ENCODE measurements around the gene GDF7. TPM values are rescaled to one million over a fixed set of nuclear protein-coding genes. Genes with fewer than 3 reads are reported as not detected.

GDF7 gene
- total and polyA plus RNA-seq, 2 of the 4 experiments (the other 2 are of a cell fraction), result under 0.01 to 0.02 TPM

DNA sequence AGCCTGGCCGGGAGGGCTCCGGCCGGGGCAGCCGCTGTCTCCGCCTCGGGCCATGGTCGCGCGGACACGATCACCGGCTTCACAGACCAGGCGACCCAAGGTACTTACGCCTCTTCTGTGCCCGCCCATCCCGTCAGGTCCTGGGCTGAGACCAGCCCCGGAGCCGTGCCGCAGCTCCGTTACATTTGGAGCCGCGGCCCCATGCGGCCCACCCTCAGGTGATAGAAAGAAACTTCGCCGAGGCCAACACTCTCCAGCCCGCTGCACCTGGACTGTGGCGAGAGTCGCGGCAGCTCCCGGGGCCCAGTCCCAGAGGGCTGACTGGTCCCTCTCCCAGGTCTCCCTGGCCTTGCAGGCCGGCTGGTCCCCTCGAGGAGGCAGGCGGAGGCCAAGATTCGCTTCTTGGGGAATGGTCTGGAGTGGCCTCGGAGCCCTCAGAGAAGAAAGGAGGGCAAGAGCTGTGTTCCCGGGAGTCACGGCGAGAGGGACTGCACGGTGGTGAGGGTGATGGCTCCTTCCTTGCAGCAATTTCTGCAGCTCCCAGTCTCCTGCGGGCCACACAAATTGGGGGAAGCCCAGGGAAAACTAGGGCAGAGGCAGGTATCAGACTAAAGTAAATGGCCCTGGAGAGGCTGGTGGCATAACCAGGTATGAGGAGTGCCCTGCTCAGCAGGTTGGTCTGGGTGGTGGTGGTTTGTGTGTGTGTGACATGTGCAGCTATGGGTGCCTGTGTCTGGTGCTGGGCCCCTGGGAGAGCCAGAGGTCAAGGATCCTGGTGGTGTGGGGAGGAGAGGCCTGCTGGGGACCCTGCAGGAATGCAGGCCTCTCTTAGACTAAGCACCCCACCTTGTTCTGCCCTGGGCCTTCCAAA, 822 bp downstream of the GDF7 start:
- Histone ChIP-seq H3K79me1 (ENCODE audit: low read depth in 1 of 2, low read length in 2 of 2) (no peaks in the 10 kb centered on the region), H3K4me2 (ENCODE audit: low read depth, low read length) (peak overlapping the region; percentile 64), H2BK20ac (ENCODE audit: low read depth, low read length) (no peak overlapping the region), H3K4ac (ENCODE audit: low read depth, low read length) (no peak overlapping the region), H3K9me1 (ENCODE audit: insufficient read depth, low read length) (no peaks in the 10 kb centered on the region), H2BK5ac (ENCODE audit: low read depth, low read length, poor library complexity, severe bottlenecking) (no peak overlapping the region), H2AFZ (replicated peaks; ENCODE audit: low read length, poor library complexity) (peak overlapping the region; percentile 75), H3K4me1 (ENCODE audit: control insufficient read depth, insufficient read depth, low read length) (peaks cover 3% of the 10 kb centered on the region; the same call in 1 of the 2 replicates), H4K5ac (ENCODE audit: low read depth, low read length) (no peak overlapping the region), H4K8ac (ENCODE audit: low read depth in 2 of 2, low read length in 2 of 2) (no peak overlapping the region), H2BK15ac (ENCODE audit: low read depth, low read length) (no peak overlapping the region), H3K4me3 (ENCODE audit: insufficient read depth, low read depth, low read length) (peak overlapping the region; percentile 20; the same call in 1 of the 2 replicates), H4K91ac (ENCODE audit: insufficient read depth, low read depth, low read length) (no peak overlapping the region), H3K9me3 (ENCODE audit: control insufficient read depth, insufficient read depth, low read length) (peaks cover 12% of the 10 kb centered on the region; the same call in 1 of the 2 replicates), H2BK120ac (ENCODE audit: low read depth, low read length) (no peak overlapping the region), H3K27me3 (ENCODE audit: control insufficient read depth, insufficient read depth, low read length) (peaks cover 95% of the 10 kb centered on the region), H3K56ac (ENCODE audit: extremely low read depth, insufficient read depth, low read length) (no peak overlapping the region), H3K9ac (ENCODE audit: low read depth, low read length) (no peak overlapping the region), H4K20me1 (ENCODE audit: insufficient read depth, low read length) (peaks cover 16% of the 10 kb centered on the region), H3K23ac (ENCODE audit: low read depth, low read length) (no peak overlapping the region), H2AK5ac (ENCODE audit: low read depth, low read length) (no peak overlapping the region), H3K36me3 (ENCODE audit: control insufficient read depth, insufficient read depth, low read length) (no peaks in the 10 kb centered on the region), H2AK9ac (replicated peaks; ENCODE audit: low read depth, low read length, poor library complexity) (peak overlapping the region; percentile 76), H3K18ac (ENCODE audit: low read depth, low read length) (no peak overlapping the region), H3K14ac (replicated peaks; ENCODE audit: low read depth, low read length) (no peak overlapping the region), H3K27ac (ENCODE audit: insufficient read depth, low read length) (no peak overlapping the region)
- dilution Hi-C loops (cut with HindIII; ENCODE audit: low sequenced_read_pairs, unreplicated experiment) (no loop called here), intact Hi-C loops (cut with micrococcal nuclease) (no loop called here), in situ Hi-C loops (cut with MboI; ENCODE audit: low sequenced_read_pairs) (loop anchor here (25.0 kb wide), 1 partner anchor 1095 kb away; no protein-coding TSS in a partner anchor)
- BruUV-seq (replicated peaks), result no TSS peak
- TF ChIP-seq RFX5 (IDR thresholded peaks at IDR 0.05; ENCODE audit: low read depth, low read length), result no peak
- no peak for TF ChIP-seq CHD1 (IDR thresholded peaks at IDR 0.05; ENCODE audit: low read depth, low read length)
- no peak for TF ChIP-seq RCOR1 (IDR thresholded peaks at IDR 0.05; ENCODE audit: insufficient replicate concordance, low read length)
- no peak for TF ChIP-seq FOS (IDR thresholded peaks at IDR 0.05; ENCODE audit: low read depth, low read length)
- TF ChIP-seq MXI1 (IDR thresholded peaks at IDR 0.05; ENCODE audit: borderline replicate concordance, low read depth, low read length), result no peak
- no peak for TF ChIP-seq MAFK (IDR thresholded peaks at IDR 0.05; ENCODE audit: low read depth, low read length)
- ChIA-PET POLR2A (ENCODE audit: unreplicated experiment) (no interaction called here), CTCF (interaction anchor here (0.7 kb wide), 1 partner anchor 195 kb away, joined by 3 read pairs; no protein-coding TSS in a partner anchor)
- ATAC-seq (ENCODE audit: low read depth) (no peak; the same call in 1 of the 2 replicates), DNase-seq (no peak)
- 10% methylated on average over 17 of the region's 39 CpGs; no CpG with 5 or more reads in 1 of the 2 experiments for WGBS, 2 experiments (ENCODE audit: extremely low coverage in 2 of 2, insufficient read length in 1 of 2)

Data from IMR-90 (cell line).